HT-29 (cell line): ENCODE measurements around the gene MYO1A. TPM values are rescaled to one million over a fixed set of nuclear protein-coding genes. Genes with fewer than 3 reads are reported as not detected.
A peak's percentile ranks its signal among the peaks of the same experiment; 100 is the strongest.
"Not testable (repeated sequence)": the region's sequence is repeated elsewhere in the genome, so short reads cannot be mapped to it uniquely, and the experiment has no call there.

Experiments used
- DNase-seq: peaks from one replicate; pipeline ENCODE4 v3.0.0-alpha.2; 2015; ENCODE audit warnings: low spot score
- total RNA-seq: library from RNA; depleted of rRNA; stranded (reverse); fragments of >200 nt; shearing (Covaris generic); gene quantifications from 2 replicates; pipeline ENCODE4 v1.2.3, GENCODE V29; 2014

Gene MYO1A
- total RNA-seq, 1 experiment from 2014 or later: 1.8 TPM

GRCh38 chr12:57018906-57019305 lies 31.0 kb downstream of the MYO1A start:
- DNase-seq: no peak

- DNase-seq: not testable (repeated sequence)
These were observed 31.6 kb downstream of the MYO1A start for GRCh38 chr12:57018353-57018752.

- no peak for DNase-seq
These were observed 33.6 kb downstream of the MYO1A start, which contains the start of gene TAC3 for GRCh38 chr12:57016348-57016747. Gene TAC3 (minus strand): TSS chr12:57016529. CDS start chr12:57015797, 732 bp downstream.

GRCh38 chr12:57012600-57013465 lies 37.1 kb downstream of the MYO1A start:
- DNase-seq: no peak

GRCh38 chr12:57011438-57012424 lies 38.2 kb downstream of the MYO1A start:
- no peak for DNase-seq

GRCh38 chr12:57010627-57011247 lies 39.2 kb downstream of the MYO1A start:
- no peak for DNase-seq

- no peak for DNase-seq
These were observed 39.8 kb downstream of the MYO1A start for GRCh38 chr12:57009949-57010626.

- peak; percentile 58 for DNase-seq
These were observed 41.8 kb downstream of the MYO1A start for GRCh38 chr12:57008178-57008577.

- no peak for DNase-seq
These were observed 43.0 kb downstream of the MYO1A start for GRCh38 chr12:57006809-57007475.

GRCh38 chr12:57005980-57006808 lies 43.7 kb downstream of the MYO1A start, which contains the start of gene ZBTB39:
Gene ZBTB39 (minus strand): TSS chr12:57006546. CDS start chr12:57004917, 1,629 bp downstream.
- peak; percentile 53 for DNase-seq

GRCh38 chr12:57004651-57005050 lies 45.3 kb downstream of the MYO1A start:
- DNase-seq: no peak

- no peak for DNase-seq
These were observed 46.5 kb downstream of the MYO1A start for GRCh38 chr12:57003395-57003794.

- peak; percentile 81 for DNase-seq
These were observed 48.5 kb downstream of the MYO1A start for GRCh38 chr12:57001448-57001906.

GRCh38 chr12:57000393-57000792 lies 49.5 kb downstream of the MYO1A start:
- DNase-seq: no peak

- no peak for DNase-seq
These were observed 50.5 kb downstream of the MYO1A start for GRCh38 chr12:56999456-56999855.

- DNase-seq: no peak
These were observed 50.9 kb downstream of the MYO1A start for GRCh38 chr12:56998981-56999380.

GRCh38 chr12:56998316-56998715 lies 51.6 kb downstream of the MYO1A start:
- no peak for DNase-seq

GRCh38 chr12:56996793-56997545 lies 53.0 kb downstream of the MYO1A start:
- DNase-seq: no peak
